Transverse colon (tissue), 4 donors: ENCODE data around the gene CST9. TPM values are rescaled to one million over a fixed set of nuclear protein-coding genes. Genes with fewer than 3 reads are reported as not detected.

ENCODE experiments used
- DNase-seq: peaks from one replicate; pipeline ENCODE4 v3.0.0-alpha.2; 2019
- H3K27ac ChIP-seq, 4 donors: fragments of 200-600 bp; sonication (generic); 2 replicates each; pipeline ENCODE4 v1.5.1; 2016 to 2018; ENCODE audit warnings: inconsistent platforms in 4 of 4
- H3K27me3 ChIP-seq: fragments of 200-600 bp; sonication (generic); 2 replicates; pipeline ENCODE4 v1.5.1; 2017; ENCODE audit warnings: inconsistent platforms
- H3K36me3 ChIP-seq, 4 donors: fragments of 200-600 bp; sonication (generic); 2 replicates each; pipeline ENCODE4 v1.5.1; 2017 to 2019; ENCODE audit warnings: inconsistent platforms in 4 of 4
- H3K4me1 ChIP-seq, 4 donors: fragments of 200-600 bp; sonication (generic); 2 replicates each; pipeline ENCODE4 v1.5.1; 2017 to 2020; ENCODE audit warnings: inconsistent platforms in 4 of 4
- H3K4me3 ChIP-seq, 4 donors: fragments of 200-600 bp; sonication (generic); 1 replicate in 1 of 4; 2 replicates in 3 of 4; pipeline versions ENCODE4 v1.5.1 to v1.6.1; 2017 to 2019; ENCODE audit warnings: inconsistent platforms in 4 of 4
- H3K9me3 ChIP-seq, 2 donors: fragments of 200-600 bp; sonication (generic); 2 replicates each; pipeline ENCODE4 v1.5.1; 2017 to 2019; ENCODE audit warnings: inconsistent platforms in 2 of 2
- EP300 ChIP-seq: sonication (generic); formaldehyde crosslinking; IDR thresholded peaks from one replicate; pipeline ENCODE4 v1.6.1; 2017; ENCODE audit warnings: antibody characterized with exemption, low read depth
- POLR2A ChIP-seq: fragments of 450-650 bp; IDR thresholded peaks from one replicate; pipeline ENCODE4 v1.6.1; 2016; ENCODE audit warnings: antibody characterized with exemption, mild to moderate bottlenecking, moderate library complexity
- POLR2AphosphoS5 ChIP-seq, 3 donors: sonication (generic); formaldehyde crosslinking; IDR thresholded peaks; one replicate each; pipeline ENCODE4 v1.6.1; 2016; ENCODE audit warnings: antibody characterized with exemption in 3 of 3
- WGBS, 2 donors: methylation state at CpG; one replicate each; pipeline ENCODE4 v1.1.5; 2018; ENCODE audit warnings: low coverage in 1 of 2; 5-methylcytosine and 5-hydroxymethylcytosine counted together
- in situ Hi-C, 4 donors: fragments of 200-750 bp; cut with MboI; loops; one replicate each; pipeline versions ENCODE4 v1.15.0 to v1.15.1; 2017; ENCODE audit warnings: low sequenced_read_pairs in 3 of 4, low pct_ligation_motif_present in 1 of 4, low pct_unique_long_range_greater_than_20kb in 1 of 4
- intact Hi-C: fragments of 100-400 bp; cut with DNase I; formaldehyde crosslinking; loops from one replicate; pipeline ENCODE4 v1.15.1; 2023; ENCODE audit warnings: low total_unique reads
- total RNA-seq, 4 donors: library from RNA; depleted of rRNA; stranded (reverse); fragments of >200 nt; gene quantifications; one replicate each; pipeline ENCODE4 v1.1.0, GENCODE V29; 2016
- TF ChIP-seq, protein P1 (sequence below), 5 experiments: fragments of 200-600 bp in 3 of 5; fragments of 450-650 bp in 2 of 5; sonication (generic) in 3 of 5; IDR thresholded peaks; 1 replicate in 2 of 5; 2 replicates in 3 of 5; pipeline ENCODE4 v1.5.1; 2016 to 2017; ENCODE audit warnings: antibody characterized with exemption in 5 of 5, inconsistent platforms in 3 of 5, mild to moderate bottlenecking in 2 of 5, moderate library complexity in 1 of 5

CST9 gene
- total RNA-seq, 4 donors from 2014 or later, result not detected

DNA sequence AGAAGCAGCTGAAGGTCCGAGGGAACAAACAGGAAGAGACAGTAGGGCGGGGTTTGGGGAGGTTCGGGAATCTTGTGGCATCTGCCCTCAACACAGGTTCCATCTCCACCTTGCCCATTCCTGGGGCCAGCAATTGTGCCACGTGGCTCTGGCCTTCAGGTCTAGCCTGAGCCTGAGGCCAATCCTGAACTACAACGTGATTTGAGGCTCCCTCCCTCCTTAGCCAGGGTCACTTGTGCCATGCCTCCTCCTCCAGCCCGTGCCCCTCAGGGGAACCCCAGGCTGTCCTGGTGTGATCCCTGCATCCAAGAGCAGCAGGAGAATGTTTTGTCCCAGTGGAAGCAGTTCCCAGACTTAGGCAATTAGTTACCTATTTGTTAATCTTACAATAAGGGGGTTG, 3.0 kb downstream of the CST9 start:
- DNase-seq, result no peak
- 65% methylated on average over 6 of the region's 6 CpGs; no CpG with 5 or more reads in 1 of the 2 donors for WGBS, 2 donors
- Histone ChIP-seq H3K9me3 (no peaks in the 10 kb centered on the region), H3K27me3 (no peaks in the 10 kb centered on the region), H3K27ac (no peak overlapping the region), H3K36me3 (no peaks in the 10 kb centered on the region), H3K4me1 (no peaks in the 10 kb centered on the region), H3K4me3 (no peak overlapping the region)
- in situ Hi-C loops (loop anchor here in 2 of 4 donors (10.0 to 25.0 kb wide), 4 partner anchors 158 to 915 kb away; partner anchors contain the start of gene CSTL1 (in 1 of the 2)), intact Hi-C loops (no loop called here)
- no peak for TF ChIP-seq POLR2A
- TF ChIP-seq EP300, result no peak
- TF ChIP-seq, protein P1, sequence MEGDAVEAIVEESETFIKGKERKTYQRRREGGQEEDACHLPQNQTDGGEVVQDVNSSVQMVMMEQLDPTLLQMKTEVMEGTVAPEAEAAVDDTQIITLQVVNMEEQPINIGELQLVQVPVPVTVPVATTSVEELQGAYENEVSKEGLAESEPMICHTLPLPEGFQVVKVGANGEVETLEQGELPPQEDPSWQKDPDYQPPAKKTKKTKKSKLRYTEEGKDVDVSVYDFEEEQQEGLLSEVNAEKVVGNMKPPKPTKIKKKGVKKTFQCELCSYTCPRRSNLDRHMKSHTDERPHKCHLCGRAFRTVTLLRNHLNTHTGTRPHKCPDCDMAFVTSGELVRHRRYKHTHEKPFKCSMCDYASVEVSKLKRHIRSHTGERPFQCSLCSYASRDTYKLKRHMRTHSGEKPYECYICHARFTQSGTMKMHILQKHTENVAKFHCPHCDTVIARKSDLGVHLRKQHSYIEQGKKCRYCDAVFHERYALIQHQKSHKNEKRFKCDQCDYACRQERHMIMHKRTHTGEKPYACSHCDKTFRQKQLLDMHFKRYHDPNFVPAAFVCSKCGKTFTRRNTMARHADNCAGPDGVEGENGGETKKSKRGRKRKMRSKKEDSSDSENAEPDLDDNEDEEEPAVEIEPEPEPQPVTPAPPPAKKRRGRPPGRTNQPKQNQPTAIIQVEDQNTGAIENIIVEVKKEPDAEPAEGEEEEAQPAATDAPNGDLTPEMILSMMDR (IDR thresholded peaks at IDR 0.05), result no peak
- no peak for TF ChIP-seq POLR2AphosphoS5 (IDR thresholded peaks at IDR 0.05)

DNA sequence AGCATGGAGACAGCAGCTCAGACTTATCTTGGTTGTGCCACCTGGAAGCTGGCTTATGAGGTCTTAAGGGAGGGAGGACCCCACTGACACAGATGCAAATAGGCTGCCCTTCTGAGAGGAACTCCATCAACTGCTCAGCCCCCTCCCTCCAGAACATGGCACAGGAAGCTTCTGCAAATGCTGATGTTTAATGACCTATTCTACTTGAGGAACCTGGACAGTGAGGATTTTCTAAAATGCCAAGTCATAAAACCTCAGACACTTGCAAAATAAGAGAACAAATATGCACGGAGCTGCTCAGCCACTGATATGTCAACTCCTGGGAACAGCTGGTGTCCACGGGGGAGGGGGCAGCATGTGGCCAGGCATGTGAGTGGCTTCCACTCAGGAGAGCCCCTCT, 3.5 kb downstream of the CST9 start:
- Histone ChIP-seq H3K27me3 (no peaks in the 10 kb centered on the region), H3K4me1 (no peaks in the 10 kb centered on the region), H3K27ac (no peak overlapping the region), H3K4me3 (no peak overlapping the region), H3K9me3 (no peaks in the 10 kb centered on the region), H3K36me3 (no peaks in the 10 kb centered on the region)
- in situ Hi-C loops, result loop anchor here in 2 of 4 donors (10.0 to 25.0 kb wide), 4 partner anchors 157 to 915 kb away; partner anchors contain the start of gene CSTL1 (in 1 of the 2)
- TF ChIP-seq EP300 (no peak), POLR2AphosphoS5 (IDR thresholded peaks at IDR 0.05) (no peak), POLR2A (no peak)
- TF ChIP-seq, protein P1 (IDR thresholded peaks at IDR 0.05), result no peak
- 38% methylated on average over 2 of the region's 2 CpGs; no CpG with 5 or more reads in 1 of the 2 donors for WGBS, 2 donors
- no peak for DNase-seq
- intact Hi-C loops, result no loop called here

DNA sequence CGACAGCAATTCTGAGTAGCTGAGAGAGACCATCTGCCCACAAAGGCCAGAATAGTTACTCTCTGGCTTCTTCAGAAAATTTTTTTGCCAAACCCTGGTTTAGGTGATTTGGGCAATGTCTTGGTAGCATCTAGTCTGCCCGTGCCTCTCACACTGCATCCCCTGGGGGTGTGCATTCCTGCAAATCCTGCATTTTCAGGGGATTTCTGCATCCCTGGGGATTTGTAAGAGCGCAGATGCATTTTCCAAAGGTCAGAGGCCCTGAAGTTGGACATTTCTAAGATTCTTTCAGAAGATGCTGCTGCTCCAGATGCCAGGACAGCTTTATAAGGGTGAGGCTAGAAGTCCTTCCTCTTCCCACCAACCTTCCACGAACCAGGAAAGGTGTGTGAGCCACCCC, 4.0 kb downstream of the CST9 start:
- H3K4me3 ChIP-seq, result no peak overlapping the region
- no peaks in the 10 kb centered on the region for H3K9me3 ChIP-seq
- in situ Hi-C loops, result loop anchor here in 2 of 4 donors (10.0 to 25.0 kb wide), 4 partner anchors 157 to 914 kb away; partner anchors contain the start of gene CSTL1 (in 1 of the 2)
- TF ChIP-seq, protein P1 (IDR thresholded peaks at IDR 0.05), result no peak
- no peak for TF ChIP-seq POLR2A
- TF ChIP-seq EP300, result no peak
- no peak for TF ChIP-seq POLR2AphosphoS5 (IDR thresholded peaks at IDR 0.05)
- intact Hi-C loops, result no loop called here
- 68% methylated on average over 4 of the region's 4 CpGs; no CpG with 5 or more reads in 1 of the 2 donors for WGBS, 2 donors
- H3K27me3 ChIP-seq, result no peaks in the 10 kb centered on the region
- H3K27ac ChIP-seq, result no peak overlapping the region
- H3K36me3 ChIP-seq, result no peaks in the 10 kb centered on the region
- DNase-seq, result no peak
- H3K4me1 ChIP-seq, result no peaks in the 10 kb centered on the region

DNA sequence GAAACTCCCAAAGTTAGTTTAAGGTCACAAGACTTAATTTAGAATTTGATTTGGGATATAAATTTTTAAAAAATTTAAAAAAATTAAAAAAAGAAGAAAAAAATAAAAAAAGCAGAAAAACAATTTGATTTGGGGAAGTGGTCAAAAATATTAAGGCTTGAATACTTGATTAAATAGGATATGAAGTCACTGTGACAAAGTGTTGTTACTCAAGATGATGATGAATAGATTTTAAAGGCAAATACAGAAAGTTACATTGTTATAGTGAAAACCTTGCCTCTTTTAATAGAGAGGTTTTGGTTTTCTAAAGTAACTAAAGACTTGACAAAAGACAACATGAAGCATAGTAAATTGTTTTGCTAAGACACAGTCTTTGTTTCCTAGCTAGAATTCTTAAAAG, 7.2 kb downstream of the CST9 start:
- H3K4me3 ChIP-seq, result no peak overlapping the region
- no peaks in the 10 kb centered on the region for H3K27me3 ChIP-seq
- no peaks in the 10 kb centered on the region for H3K9me3 ChIP-seq
- no peak for DNase-seq
- no peak overlapping the region for H3K27ac ChIP-seq
- intact Hi-C loops, result no loop called here
- TF ChIP-seq, protein P1 (IDR thresholded peaks at IDR 0.05), result no peak
- TF ChIP-seq POLR2A (no peak), POLR2AphosphoS5 (IDR thresholded peaks at IDR 0.05) (no peak), EP300 (no peak)
- no peaks in the 10 kb centered on the region for H3K36me3 ChIP-seq
- in situ Hi-C loops, result loop anchor here in 1 of 4 donors (25.0 kb wide), 1 partner anchor 111 kb away; the partner anchor contains the start of gene CST8
- no peaks in the 10 kb centered on the region for H3K4me1 ChIP-seq
